SK-MEL-5 (cell line): ENCODE data around the gene DUSP11. TPM values are rescaled to one million over a fixed set of nuclear protein-coding genes. Genes with fewer than 3 reads are reported as not detected.
"Not testable (repeated sequence)": the region's sequence is repeated elsewhere in the genome, so short reads cannot be mapped to it uniquely, and the experiment has no call there.

Source experiments
- DNase-seq: peaks from one replicate; pipeline ENCODE4 v3.0.0-alpha.2; 2016; ENCODE audit warnings: low read depth, low spot score
- in situ Hi-C: cut with HindIII; loops from 2 replicates; pipeline ENCODE4 v1.10.0; 2016; ENCODE audit warnings: low sequenced_read_pairs, high pct_unique_total_duplicates, low pct_unique_long_range_greater_than_20kb
- total RNA-seq: library from RNA; depleted of rRNA; stranded (reverse); fragments of >200 nt; shearing (Covaris generic); gene quantifications from 2 replicates; pipeline ENCODE4 v1.2.3, GENCODE V29; 2014

The DUSP11 gene
- total RNA-seq, 1 experiment from 2014 or later: 42.5 TPM

DNA sequence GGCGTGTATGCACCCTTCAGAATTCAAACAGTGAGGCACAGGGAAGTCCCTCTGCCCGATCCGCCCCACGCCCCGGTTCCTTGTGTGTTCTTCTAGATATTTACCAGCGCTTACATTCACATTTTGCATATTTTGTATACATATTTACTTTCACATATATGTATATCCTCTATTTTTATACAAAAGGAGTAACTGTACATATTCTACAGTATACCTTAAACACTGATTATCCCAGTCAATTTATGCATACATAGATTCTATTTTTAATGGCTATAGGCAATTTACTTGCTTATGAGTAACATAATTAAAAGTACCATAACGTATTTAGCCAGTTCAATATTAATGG, 307 bp upstream of the DUSP11 start:
- DNase-seq: peak; percentile 7
- in situ Hi-C loops: no loop called here

DNA sequence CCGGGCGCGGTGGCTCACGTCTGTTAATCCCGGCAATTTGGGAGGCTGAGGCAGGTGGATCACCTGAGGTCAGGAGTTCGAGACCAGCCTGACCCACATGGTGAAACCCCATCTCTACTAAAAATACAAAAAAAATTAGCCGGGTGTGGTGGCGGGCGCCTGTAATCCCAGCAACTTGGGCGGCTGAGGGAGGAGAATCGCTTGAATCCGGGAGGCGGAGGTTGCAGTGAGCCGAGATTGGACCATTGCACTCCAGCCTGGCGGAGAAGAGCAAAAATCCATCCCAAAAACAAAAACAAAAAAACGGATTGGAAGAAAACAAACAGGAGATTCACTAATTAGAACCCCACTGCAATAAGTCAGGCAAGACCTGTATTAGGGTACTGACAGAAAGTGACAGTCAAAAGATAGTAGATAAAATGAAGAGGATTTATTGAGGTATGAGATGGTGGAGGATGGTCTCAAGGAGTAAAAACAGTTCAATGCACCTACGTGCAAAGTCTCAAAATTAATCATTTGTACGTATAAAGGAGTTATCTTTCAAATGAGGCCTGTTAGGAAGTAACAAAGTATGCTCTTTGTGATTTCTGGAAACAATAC, 936 bp downstream of the DUSP11 start:
- in situ Hi-C loops, DNase-seq: not testable (repeated sequence)

- DNase-seq: no peak
- in situ Hi-C loops: no loop called here
Observed at GRCh38 chr2:73776869-73777519, 2.9 kb downstream of the DUSP11 start.

DNA sequence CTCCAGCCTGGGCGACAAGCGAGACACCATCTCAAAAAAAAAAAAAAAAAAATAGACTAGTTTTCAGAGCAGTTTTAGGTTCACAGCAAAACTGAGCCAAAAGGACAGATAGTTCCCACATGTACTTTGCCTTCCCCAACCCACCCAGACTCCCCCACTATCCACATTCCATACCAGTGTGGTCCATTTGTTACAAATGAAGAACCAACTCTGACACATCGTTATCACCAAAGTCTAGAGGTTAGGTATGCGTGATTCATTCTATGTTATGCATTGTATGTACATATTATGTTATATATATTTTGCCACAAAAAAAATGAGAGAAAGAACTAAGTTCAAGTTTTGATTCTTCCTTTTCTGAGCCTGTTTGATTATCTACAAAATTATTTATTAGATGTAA, 3.5 kb downstream of the DUSP11 start:
- in situ Hi-C loops: no loop called here
- no peak for DNase-seq

DNA sequence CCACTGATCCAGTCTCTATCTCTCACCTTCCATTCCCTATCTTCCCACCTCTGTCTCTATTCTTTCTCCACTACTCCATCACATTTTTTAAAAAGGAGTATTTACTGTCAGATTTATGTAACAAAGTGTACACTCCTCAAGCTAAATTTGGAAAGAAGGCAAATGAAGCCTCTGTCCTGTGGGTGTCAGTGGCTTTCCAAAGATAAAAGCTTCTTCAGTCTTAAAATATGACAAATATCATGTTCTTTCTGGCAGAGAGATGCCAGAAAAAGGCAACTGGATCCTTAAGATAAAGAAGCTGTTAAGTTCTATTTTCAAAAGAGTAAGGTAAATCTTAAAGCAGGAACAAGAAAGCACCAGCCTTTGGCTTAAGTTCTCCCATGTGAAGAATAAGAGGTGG, 7.1 kb downstream of the DUSP11 start:
- DNase-seq: no peak
- in situ Hi-C loops: no loop called here

DNA sequence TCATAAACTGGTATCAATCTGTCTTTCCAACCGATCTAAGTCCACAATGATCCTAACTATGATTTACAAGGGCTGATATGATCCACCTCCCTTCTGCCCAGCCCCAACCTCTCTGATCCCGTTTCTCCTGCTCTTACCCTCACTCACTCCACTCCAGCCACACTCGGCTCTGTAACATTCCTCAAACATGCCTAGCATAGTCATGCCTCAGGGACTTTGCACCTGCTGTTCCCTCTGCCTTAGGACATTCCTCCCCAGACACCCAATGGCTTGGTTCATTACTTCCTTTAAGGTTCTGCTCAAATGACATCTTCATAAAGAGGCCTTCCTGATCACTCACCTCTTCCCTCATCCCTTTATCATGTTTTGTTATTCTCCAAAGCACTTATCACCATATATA, 9.2 kb downstream of the DUSP11 start:
- in situ Hi-C loops: no loop called here
- no peak for DNase-seq

DNA sequence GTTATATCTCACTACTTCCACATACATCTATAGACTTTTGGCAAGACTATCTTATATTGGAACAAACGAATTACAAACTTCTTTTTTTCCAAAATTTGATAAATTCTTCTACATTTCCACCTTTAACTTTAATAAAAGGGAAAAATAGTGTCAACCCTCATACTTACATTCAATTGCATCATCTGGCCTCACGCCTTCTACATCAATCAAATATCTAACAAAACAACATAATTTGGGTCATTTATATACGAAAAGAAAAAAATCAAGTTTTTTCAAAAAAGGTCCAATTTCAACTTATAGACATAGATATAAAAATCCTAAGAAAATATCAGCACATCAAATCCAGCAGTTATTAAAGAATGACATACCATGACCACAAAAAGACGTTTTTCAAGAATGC, 12.9 kb downstream of the DUSP11 start:
- in situ Hi-C loops: no loop called here
- no peak for DNase-seq

DNA sequence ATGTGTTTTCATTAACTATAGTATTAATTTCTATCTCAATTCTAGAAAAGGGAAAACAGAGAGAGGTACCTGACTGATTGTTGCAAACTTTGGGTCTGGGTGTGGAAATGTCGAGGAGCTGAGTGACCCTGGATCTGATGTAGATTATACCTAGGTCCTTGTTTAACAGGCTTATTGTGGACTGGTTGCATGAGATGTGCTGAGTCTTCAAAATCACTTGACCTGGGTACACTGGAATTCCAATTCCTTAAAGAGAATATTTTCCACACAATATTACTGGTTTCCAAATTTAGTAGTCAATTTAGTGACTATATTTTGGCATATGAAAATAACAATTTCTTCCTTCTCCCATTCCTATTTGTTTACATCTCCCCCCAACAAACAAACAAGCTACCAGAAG, 13.6 kb downstream of the DUSP11 start:
- DNase-seq: no peak
- in situ Hi-C loops: no loop called here

DNA sequence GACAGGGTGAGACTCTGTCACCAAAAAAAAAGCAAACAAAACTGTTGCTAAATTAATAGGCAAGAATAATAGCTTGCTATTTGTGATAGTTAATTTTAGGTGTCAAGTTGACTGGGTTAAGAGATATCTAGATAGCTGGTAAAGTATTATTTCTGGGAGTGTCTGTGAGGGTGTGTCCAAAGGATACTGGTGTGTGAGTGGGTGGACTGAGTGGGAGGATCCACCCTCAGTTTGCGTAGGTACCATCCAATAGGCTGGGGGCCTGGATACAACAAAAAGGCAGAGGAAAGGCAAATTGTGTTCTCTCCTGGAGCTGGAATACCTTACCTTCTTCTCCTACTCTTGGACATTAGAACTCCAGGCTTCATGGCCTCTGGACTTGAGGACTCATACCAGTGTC, 15.0 kb downstream of the DUSP11 start:
- in situ Hi-C loops: no loop called here
- no peak for DNase-seq

DNA sequence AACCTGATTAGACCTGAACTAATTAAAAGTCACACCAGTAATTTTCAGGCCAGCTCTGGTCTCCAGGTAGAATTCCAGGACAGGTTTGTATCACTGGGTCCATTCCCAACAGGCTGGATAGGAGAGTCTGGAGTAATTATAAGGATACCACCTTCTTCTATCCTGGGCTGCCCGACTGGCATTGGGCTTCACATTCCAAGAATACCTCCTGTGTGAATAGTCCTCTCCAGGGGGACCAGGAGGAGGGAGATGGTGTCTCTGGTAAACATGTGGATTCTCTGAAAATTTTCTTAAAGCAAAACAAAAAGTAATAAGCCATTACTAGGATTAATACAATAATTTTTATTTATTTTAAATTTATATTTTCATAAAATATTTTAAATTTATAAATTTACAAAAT, 17.3 kb downstream of the DUSP11 start:
- no peak for DNase-seq

GRCh38 chr2:73759904-73760303, 20.0 kb downstream of the DUSP11 start:
- in situ Hi-C loops: no loop called here

More for the DNA sequence above, 17.3 kb downstream of the DUSP11 start:
- in situ Hi-C loops: no loop called here

DNA sequence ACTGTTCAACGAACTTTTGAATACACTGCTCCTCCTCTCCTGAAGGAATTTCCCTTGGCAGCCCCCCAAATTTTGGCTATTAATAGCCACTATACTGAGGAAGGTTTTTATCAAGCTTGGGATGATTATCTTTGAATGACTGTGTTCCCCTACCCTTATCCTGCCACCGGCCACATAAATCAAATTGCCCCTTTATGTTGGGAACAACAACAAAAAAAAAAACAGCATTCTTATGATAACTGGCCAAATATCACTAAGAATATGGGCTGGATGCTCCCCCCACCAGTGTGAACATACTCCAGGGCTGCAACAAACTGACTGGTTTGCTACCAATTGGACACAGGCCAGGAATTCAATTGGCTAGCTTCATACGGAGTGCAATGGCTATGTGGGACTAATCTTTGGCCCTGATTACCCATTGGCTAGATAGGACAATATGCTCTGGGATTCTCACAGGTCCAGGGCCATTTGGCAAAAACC, 20.6 kb downstream of the DUSP11 start:
- DNase-seq: no peak
- in situ Hi-C loops: no loop called here

More at GRCh38 chr2:73759904-73760303, 20.0 kb downstream of the DUSP11 start:
- DNase-seq: no peak

- DNase-seq, in situ Hi-C loops: not testable (repeated sequence)
Observed at GRCh38 chr2:73754332-73754731, 25.6 kb downstream of the DUSP11 start.

GRCh38 chr2:73749314-73749713, 30.6 kb downstream of the DUSP11 start:
- in situ Hi-C loops: no loop called here
- DNase-seq: no peak

GRCh38 chr2:73746877-73747208, 33.1 kb downstream of the DUSP11 start:
- in situ Hi-C loops: no loop called here
- no peak for DNase-seq

- no peak for DNase-seq
- in situ Hi-C loops: no loop called here
Observed at GRCh38 chr2:73746015-73746876, 33.7 kb downstream of the DUSP11 start.

- DNase-seq: no peak
- in situ Hi-C loops: no loop called here
Observed at GRCh38 chr2:73740767-73741166, 39.1 kb downstream of the DUSP11 start.

- no peak for DNase-seq
- in situ Hi-C loops: no loop called here
Observed at GRCh38 chr2:73739101-73739500, 40.8 kb downstream of the DUSP11 start.
